Left hindlimb (tissue), 1 donor: Measurements from ENCODE around the gene WFDC10A.
"Not testable (repeated sequence)": the region's sequence is repeated elsewhere in the genome, so short reads cannot be mapped to it uniquely, and the experiment has no call there.

ENCODE experiments used
- DNase-seq: peaks from one replicate; pipeline ENCODE4 v3.0.0-alpha.2; 2018

Gene WFDC10A

DNA sequence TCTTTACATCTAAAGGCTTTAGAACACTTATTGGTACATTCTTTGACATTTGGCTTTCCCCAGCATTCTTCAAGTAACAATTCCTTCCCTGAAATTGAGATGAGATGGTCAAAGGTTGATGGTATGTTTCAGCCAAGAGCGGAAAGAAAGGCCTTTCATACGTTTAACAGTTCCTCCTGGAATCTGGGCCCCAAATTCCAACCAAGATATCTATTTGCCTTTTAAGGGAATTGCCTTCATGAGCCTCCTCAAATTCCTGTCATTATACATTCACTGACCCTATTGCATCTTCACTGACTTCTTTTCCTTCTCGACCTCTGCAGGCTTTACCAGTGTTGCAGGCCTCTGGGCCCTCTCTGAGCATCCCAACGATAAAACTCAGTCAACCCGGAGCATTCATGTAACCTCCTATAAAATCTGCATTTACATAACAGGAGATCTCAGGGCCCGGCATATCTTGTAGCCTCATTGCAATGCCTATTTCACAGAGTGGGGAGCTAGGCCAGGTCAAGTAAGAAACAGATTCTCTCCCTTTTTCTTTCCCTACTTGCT is 19.8 kb downstream of the WFDC10A start:
- no peak for DNase-seq

DNA sequence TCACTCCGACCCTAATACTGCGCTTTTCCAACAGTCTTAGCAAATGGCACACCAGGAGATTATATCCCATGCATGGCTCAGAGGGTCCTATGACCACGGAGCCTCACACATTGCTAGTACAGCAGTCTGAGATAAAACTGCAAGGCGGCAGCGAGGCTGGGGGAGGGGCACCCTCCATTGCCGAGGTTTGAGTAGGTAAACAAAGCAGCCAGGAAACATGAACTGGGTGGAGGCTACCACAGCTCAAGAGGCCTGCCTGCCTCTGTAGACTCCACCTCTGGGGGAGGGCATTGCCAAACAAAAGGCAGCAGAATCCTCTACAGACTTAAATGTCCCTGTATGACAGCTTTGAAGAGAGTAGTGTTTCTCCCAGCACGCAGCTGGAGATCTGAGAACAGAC is 22.2 kb downstream of the WFDC10A start:
- not testable (repeated sequence) for DNase-seq

DNA sequence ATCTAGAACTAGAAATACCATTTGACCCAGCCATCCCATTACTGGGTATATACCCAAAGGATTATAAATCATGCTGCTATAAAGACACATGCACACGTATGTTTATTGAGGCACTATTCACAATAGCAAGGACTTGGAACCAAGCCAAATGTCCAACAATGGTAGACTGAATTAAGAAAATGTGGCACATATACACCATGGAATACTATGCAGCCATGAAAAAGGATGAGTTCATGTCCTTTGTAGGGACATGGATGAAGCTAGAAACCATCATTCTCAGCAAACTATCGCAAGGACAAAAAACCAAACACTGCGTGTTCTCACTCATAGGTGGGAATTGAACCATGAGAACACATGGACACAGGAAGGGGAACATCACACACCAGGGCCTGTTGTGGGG is 27.5 kb downstream of the WFDC10A start:
- DNase-seq = not testable (repeated sequence)

DNA sequence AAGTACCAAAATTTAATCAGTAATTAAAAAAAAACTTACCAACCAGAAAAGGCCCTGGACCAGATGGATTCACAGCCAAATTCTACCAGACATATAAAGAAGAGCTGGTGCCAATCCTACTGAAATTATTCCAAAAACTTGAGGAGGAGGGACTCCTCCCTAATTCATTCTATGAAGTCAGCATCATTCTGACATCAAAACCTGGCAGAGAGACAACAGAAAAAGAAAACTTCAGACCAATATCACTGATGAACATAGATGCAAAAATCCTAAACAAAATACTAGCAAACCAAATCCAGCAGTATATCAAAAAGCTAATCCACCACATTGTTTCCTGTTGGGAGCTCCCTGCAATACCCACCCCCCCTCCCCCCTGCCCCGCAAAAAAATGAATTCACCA is 40.6 kb downstream of the WFDC10A start, which contains the start of gene WFDC11:
Gene WFDC11, minus strand, starts transcription at position 101 of the 400 bp plus-strand sequence. CDS start 19,639 bp downstream, outside the sequence.
- DNase-seq = no peak

DNA sequence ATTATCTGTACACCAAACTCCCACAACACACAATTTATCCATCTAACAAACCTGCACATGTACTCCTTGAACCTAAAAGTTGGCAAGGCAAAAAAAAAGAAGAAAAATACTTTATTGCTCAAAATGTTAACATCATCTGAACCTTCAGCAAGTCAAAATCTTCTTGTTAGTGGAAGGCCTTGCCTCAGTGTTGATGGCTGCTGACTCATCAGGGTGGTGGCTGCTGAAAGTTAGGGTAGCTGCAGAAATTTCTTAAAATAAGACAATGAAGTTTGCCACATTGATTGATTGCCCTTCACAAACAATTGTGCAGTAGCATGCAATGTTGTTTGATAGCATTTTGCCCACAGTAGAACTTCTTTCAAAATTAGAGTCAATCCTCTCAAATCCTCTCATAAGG is 43.2 kb downstream of the WFDC10A start:
- DNase-seq = no peak

DNA sequence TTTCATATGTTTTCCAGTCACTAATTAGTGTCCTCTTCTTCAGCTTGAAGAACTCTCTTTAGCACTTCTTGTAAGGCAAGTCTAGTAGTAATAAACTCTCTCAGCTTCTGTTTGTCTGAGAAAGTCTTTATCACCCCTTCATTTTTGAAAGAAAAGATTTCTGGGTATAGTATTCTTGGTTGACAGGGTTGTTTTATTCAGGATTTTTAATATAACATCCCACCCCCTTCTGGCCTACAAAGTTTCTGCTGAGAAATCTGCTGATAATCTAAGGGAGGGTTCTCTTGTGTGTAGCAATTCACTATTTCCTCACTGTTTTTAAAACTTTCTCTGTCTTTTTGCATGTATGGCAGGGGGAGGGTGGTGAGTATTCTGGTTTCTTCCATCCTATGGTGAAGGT is 50.1 kb downstream of the WFDC10A start:
- no peak for DNase-seq
